ENCODE results near the gene STARD3.

STARD3 gene

GRCh38 chr17:39650121-39650579 is 13.2 kb downstream of the STARD3 start:
- DNase-seq (ENCODE audit: low spot score): no peak
- Histone ChIP-seq H3K9ac (ENCODE audit: low read depth, low read length, poor library complexity) (no peak overlapping the region), H4K91ac (ENCODE audit: low read depth, low read length, poor library complexity) (no peak overlapping the region), H2AFZ (ENCODE audit: low read length) (no peak overlapping the region), H3K27ac (replicated peaks; ENCODE audit: low read length) (no peak overlapping the region), H2BK12ac (ENCODE audit: low read length) (no peak overlapping the region), H2BK15ac (ENCODE audit: low read length) (no peak overlapping the region), H3K4ac (ENCODE audit: low read length) (no peak overlapping the region), H3K4me2 (ENCODE audit: insufficient read depth, low read length, poor library complexity, severe bottlenecking) (no peak overlapping the region), H3K14ac (ENCODE audit: low read length) (no peak overlapping the region), H3K18ac (ENCODE audit: low read length) (no peak overlapping the region), H4K8ac (ENCODE audit: low read depth, low read length) (no peak overlapping the region), H3K9me3 (replicated peaks in 1 of 2; ENCODE audit: control insufficient read depth in 2 of 2, insufficient read depth in 1 of 2, low read depth in 1 of 2, low read length in 2 of 2) (no peaks in the 10 kb centered on the region), H3K4me1 (ENCODE audit: control insufficient read depth in 2 of 2, insufficient read depth in 1 of 2, low read depth in 1 of 2, low read length in 2 of 2) (peaks cover 20 to 27% of the 10 kb centered on the region in 2 donors), H3K79me1 (ENCODE audit: low read depth, low read length) (peaks cover 11% of the 10 kb centered on the region), H2AK5ac (ENCODE audit: low read depth, low read length) (no peak overlapping the region), H3K23ac (ENCODE audit: low read depth, low read length, poor library complexity) (no peak overlapping the region), H2BK120ac (ENCODE audit: low read depth, low read length) (no peak overlapping the region), H3K27me3 (ENCODE audit: control insufficient read depth in 3 of 3, insufficient read depth in 3 of 3, low read depth in 1 of 3, low read length in 3 of 3) (no peaks in the 10 kb centered on the region), H3K4me3 (ENCODE audit: low read length in 2 of 2) (no peak overlapping the region), H3K36me3 (replicated peaks in 1 of 2; ENCODE audit: control insufficient read depth in 2 of 2, insufficient read depth in 2 of 2, low read length in 2 of 2) (peaks cover 0 to 11% of the 10 kb centered on the region in 2 donors), H2BK5ac (ENCODE audit: low read length) (no peak overlapping the region)
- no CpG with 5 or more reads among the region's 11 CpGs for WGBS, 2 donors (ENCODE audit: extremely low coverage in 2 of 2, insufficient read length in 2 of 2, insufficient replicate concordance in 1 of 2)

- H2AFZ ChIP-seq (ENCODE audit: low read length): peak overlapping the region; percentile 70
- H3K79me1 ChIP-seq (ENCODE audit: low read depth, low read length): peaks cover 11% of the 10 kb centered on the region
- H2BK15ac ChIP-seq (ENCODE audit: low read length): peak overlapping the region; percentile 71
- peak overlapping the region; percentile 63 for H2BK120ac ChIP-seq (ENCODE audit: low read depth, low read length)
- H3K27ac ChIP-seq (replicated peaks; ENCODE audit: low read length): peak overlapping the region; percentile 91
- peaks cover 20 to 27% of the 10 kb centered on the region in 2 donors for H3K4me1 ChIP-seq (ENCODE audit: control insufficient read depth in 2 of 2, insufficient read depth in 1 of 2, low read depth in 1 of 2, low read length in 2 of 2)
- peak overlapping the region; percentile 82 for H2BK12ac ChIP-seq (ENCODE audit: low read length)
- no peak overlapping the region for H3K4me2 ChIP-seq (ENCODE audit: insufficient read depth, low read length, poor library complexity, severe bottlenecking)
- WGBS, 2 donors (ENCODE audit: extremely low coverage in 2 of 2, insufficient read length in 2 of 2, insufficient replicate concordance in 1 of 2): no CpG with 5 or more reads among the region's 8 CpGs
- no peak for DNase-seq (ENCODE audit: low spot score)
- no peaks in the 10 kb centered on the region for H3K27me3 ChIP-seq (ENCODE audit: control insufficient read depth in 3 of 3, insufficient read depth in 3 of 3, low read depth in 1 of 3, low read length in 3 of 3)
- H3K9me3 ChIP-seq (replicated peaks in 1 of 2; ENCODE audit: control insufficient read depth in 2 of 2, insufficient read depth in 1 of 2, low read depth in 1 of 2, low read length in 2 of 2): no peaks in the 10 kb centered on the region
- no peak overlapping the region for H3K4me3 ChIP-seq (ENCODE audit: low read length in 2 of 2)
- H3K23ac ChIP-seq (ENCODE audit: low read depth, low read length, poor library complexity): no peak overlapping the region
- no peak overlapping the region for H3K4ac ChIP-seq (ENCODE audit: low read length)
- peak overlapping the region; percentile 91 for H3K18ac ChIP-seq (ENCODE audit: low read length)
- no peak overlapping the region for H3K9ac ChIP-seq (ENCODE audit: low read depth, low read length, poor library complexity)
- peak overlapping the region; percentile 44 for H4K91ac ChIP-seq (ENCODE audit: low read depth, low read length, poor library complexity)
- peak overlapping the region; percentile 98 for H2BK5ac ChIP-seq (ENCODE audit: low read length)
- H2AK5ac ChIP-seq (ENCODE audit: low read depth, low read length): peak overlapping the region; percentile 49
- H3K14ac ChIP-seq (ENCODE audit: low read length): no peak overlapping the region
- H3K36me3 ChIP-seq (replicated peaks in 1 of 2; ENCODE audit: control insufficient read depth in 2 of 2, insufficient read depth in 2 of 2, low read length in 2 of 2): peaks cover 0 to 23% of the 10 kb centered on the region in 2 donors
- H4K8ac ChIP-seq (ENCODE audit: low read depth, low read length): no peak overlapping the region
These were observed 15.1 kb downstream of the STARD3 start for GRCh38 chr17:39651923-39652586.

GRCh38 chr17:39652587-39653315 is 15.8 kb downstream of the STARD3 start:
- Histone ChIP-seq H2BK12ac (ENCODE audit: low read length) (peak overlapping the region; percentile 97), H2AFZ (ENCODE audit: low read length) (peak overlapping the region; percentile 70), H3K23ac (ENCODE audit: low read depth, low read length, poor library complexity) (peak overlapping the region; percentile 87), H3K14ac (ENCODE audit: low read length) (peak overlapping the region; percentile 86), H3K27ac (replicated peaks; ENCODE audit: low read length) (peak overlapping the region; percentile 91), H2BK15ac (ENCODE audit: low read length) (peak overlapping the region; percentile 71), H3K18ac (ENCODE audit: low read length) (peak overlapping the region; percentile 96), H4K91ac (ENCODE audit: low read depth, low read length, poor library complexity) (peak overlapping the region; percentile 60), H2BK5ac (ENCODE audit: low read length) (peak overlapping the region; percentile 98), H3K4me1 (ENCODE audit: control insufficient read depth in 2 of 2, insufficient read depth in 1 of 2, low read depth in 1 of 2, low read length in 2 of 2) (peaks cover 20 to 27% of the 10 kb centered on the region in 2 donors), H3K36me3 (replicated peaks in 1 of 2; ENCODE audit: control insufficient read depth in 2 of 2, insufficient read depth in 2 of 2, low read length in 2 of 2) (peaks cover 3 to 26% of the 10 kb centered on the region in 2 donors), H2BK120ac (ENCODE audit: low read depth, low read length) (peak overlapping the region; percentile 98), H3K79me1 (ENCODE audit: low read depth, low read length) (peaks cover 7% of the 10 kb centered on the region), H3K4ac (ENCODE audit: low read length) (no peak overlapping the region), H3K4me3 (ENCODE audit: low read length in 2 of 2) (no peak overlapping the region), H3K9ac (ENCODE audit: low read depth, low read length, poor library complexity) (peak overlapping the region; percentile 71), H3K4me2 (ENCODE audit: insufficient read depth, low read length, poor library complexity, severe bottlenecking) (peak overlapping the region; percentile 38), H2AK5ac (ENCODE audit: low read depth, low read length) (peak overlapping the region; percentile 91), H4K8ac (ENCODE audit: low read depth, low read length) (peak overlapping the region; percentile 78), H3K27me3 (ENCODE audit: control insufficient read depth in 3 of 3, insufficient read depth in 3 of 3, low read depth in 1 of 3, low read length in 3 of 3) (no peaks in the 10 kb centered on the region), H3K9me3 (replicated peaks in 1 of 2; ENCODE audit: control insufficient read depth in 2 of 2, insufficient read depth in 1 of 2, low read depth in 1 of 2, low read length in 2 of 2) (no peaks in the 10 kb centered on the region)
- no CpG with 5 or more reads among the region's 7 CpGs for WGBS, 2 donors (ENCODE audit: extremely low coverage in 2 of 2, insufficient read length in 2 of 2, insufficient replicate concordance in 1 of 2)
- peak; percentile 66 for DNase-seq (ENCODE audit: low spot score)

- H4K91ac ChIP-seq (ENCODE audit: low read depth, low read length, poor library complexity): peak overlapping the region; percentile 60
- peak overlapping the region; percentile 21 for H3K4me2 ChIP-seq (ENCODE audit: insufficient read depth, low read length, poor library complexity, severe bottlenecking)
- peaks cover 20 to 27% of the 10 kb centered on the region in 2 donors for H3K4me1 ChIP-seq (ENCODE audit: control insufficient read depth in 2 of 2, insufficient read depth in 1 of 2, low read depth in 1 of 2, low read length in 2 of 2)
- peak overlapping the region; percentile 70 for H2AFZ ChIP-seq (ENCODE audit: low read length)
- H3K79me1 ChIP-seq (ENCODE audit: low read depth, low read length): peaks cover 7% of the 10 kb centered on the region
- H3K23ac ChIP-seq (ENCODE audit: low read depth, low read length, poor library complexity): peak overlapping the region; percentile 87
- peaks cover 8 to 31% of the 10 kb centered on the region in 2 donors for H3K36me3 ChIP-seq (replicated peaks in 1 of 2; ENCODE audit: control insufficient read depth in 2 of 2, insufficient read depth in 2 of 2, low read length in 2 of 2)
- no CpG with 5 or more reads among the region's 12 CpGs for WGBS, 2 donors (ENCODE audit: extremely low coverage in 2 of 2, insufficient read length in 2 of 2, insufficient replicate concordance in 1 of 2)
- peak overlapping the region; percentile 97 for H2BK12ac ChIP-seq (ENCODE audit: low read length)
- H4K8ac ChIP-seq (ENCODE audit: low read depth, low read length): peak overlapping the region; percentile 78
- peak overlapping the region; percentile 52 for H2BK15ac ChIP-seq (ENCODE audit: low read length)
- peak overlapping the region; percentile 98 for H2BK120ac ChIP-seq (ENCODE audit: low read depth, low read length)
- peak overlapping the region; percentile 88 for H3K27ac ChIP-seq (replicated peaks; ENCODE audit: low read length)
- peak overlapping the region; percentile 96 for H3K18ac ChIP-seq (ENCODE audit: low read length)
- H3K14ac ChIP-seq (ENCODE audit: low read length): peak overlapping the region; percentile 86
- H2BK5ac ChIP-seq (ENCODE audit: low read length): peak overlapping the region; percentile 98
- H2AK5ac ChIP-seq (ENCODE audit: low read depth, low read length): peak overlapping the region; percentile 91
- H3K9ac ChIP-seq (ENCODE audit: low read depth, low read length, poor library complexity): peak overlapping the region; percentile 71
- H3K9me3 ChIP-seq (replicated peaks in 1 of 2; ENCODE audit: control insufficient read depth in 2 of 2, insufficient read depth in 1 of 2, low read depth in 1 of 2, low read length in 2 of 2): no peaks in the 10 kb centered on the region
- H3K27me3 ChIP-seq (ENCODE audit: control insufficient read depth in 3 of 3, insufficient read depth in 3 of 3, low read depth in 1 of 3, low read length in 3 of 3): no peaks in the 10 kb centered on the region
- no peak for DNase-seq (ENCODE audit: low spot score)
- peak overlapping the region; percentile 99 for H3K4ac ChIP-seq (ENCODE audit: low read length)
- H3K4me3 ChIP-seq (ENCODE audit: low read length in 2 of 2): no peak overlapping the region
These were observed 16.3 kb downstream of the STARD3 start for GRCh38 chr17:39653316-39653661.

Measured in neuronal stem cell (in vitro differentiated cells).